Prostate gland (tissue), 2 donors: ENCODE results near the gene PXN.

Experiments used
- CTCF ChIP-seq, 4 experiments: fragments of 200-600 bp in 2 of 4; fragments of 450-650 bp in 2 of 4; sonication (generic) in 2 of 4; IDR thresholded peaks; 1 replicate in 3 of 4; 2 replicates in 1 of 4; pipeline ENCODE4 v1.5.1; 2016 to 2019; ENCODE audit warnings: antibody characterized with exemption in 4 of 4, mild to moderate bottlenecking in 2 of 4, moderate library complexity in 2 of 4
- POLR2AphosphoS5 ChIP-seq: sonication (generic); formaldehyde crosslinking; IDR thresholded peaks from one replicate; pipeline ENCODE4 v1.6.1; 2017; ENCODE audit warnings: antibody characterized with exemption

GRCh38 chr12:120194226-120194533 is 71.3 kb downstream of the PXN start:
- TF ChIP-seq CTCF (IDR thresholded peaks at IDR 0.05) (no peak), POLR2AphosphoS5 (no peak)
